GM19455 (cell line): Measurements from ENCODE around the gene SNIP1.
A peak's percentile ranks its signal among the peaks of the same experiment; 100 is the strongest.
"Not testable (repeated sequence)": the region's sequence is repeated elsewhere in the genome, so short reads cannot be mapped to it uniquely, and the experiment has no call there.

Experiments used
- ATAC-seq: cut with Tn5 transposase; IDR thresholded peaks from one replicate; pipeline ENCODE4 v1.9.1; 2021; ENCODE audit not compliant: unreplicated experiment

SNIP1 gene, protein sequence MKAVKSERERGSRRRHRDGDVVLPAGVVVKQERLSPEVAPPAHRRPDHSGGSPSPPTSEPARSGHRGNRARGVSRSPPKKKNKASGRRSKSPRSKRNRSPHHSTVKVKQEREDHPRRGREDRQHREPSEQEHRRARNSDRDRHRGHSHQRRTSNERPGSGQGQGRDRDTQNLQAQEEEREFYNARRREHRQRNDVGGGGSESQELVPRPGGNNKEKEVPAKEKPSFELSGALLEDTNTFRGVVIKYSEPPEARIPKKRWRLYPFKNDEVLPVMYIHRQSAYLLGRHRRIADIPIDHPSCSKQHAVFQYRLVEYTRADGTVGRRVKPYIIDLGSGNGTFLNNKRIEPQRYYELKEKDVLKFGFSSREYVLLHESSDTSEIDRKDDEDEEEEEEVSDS

DNA sequence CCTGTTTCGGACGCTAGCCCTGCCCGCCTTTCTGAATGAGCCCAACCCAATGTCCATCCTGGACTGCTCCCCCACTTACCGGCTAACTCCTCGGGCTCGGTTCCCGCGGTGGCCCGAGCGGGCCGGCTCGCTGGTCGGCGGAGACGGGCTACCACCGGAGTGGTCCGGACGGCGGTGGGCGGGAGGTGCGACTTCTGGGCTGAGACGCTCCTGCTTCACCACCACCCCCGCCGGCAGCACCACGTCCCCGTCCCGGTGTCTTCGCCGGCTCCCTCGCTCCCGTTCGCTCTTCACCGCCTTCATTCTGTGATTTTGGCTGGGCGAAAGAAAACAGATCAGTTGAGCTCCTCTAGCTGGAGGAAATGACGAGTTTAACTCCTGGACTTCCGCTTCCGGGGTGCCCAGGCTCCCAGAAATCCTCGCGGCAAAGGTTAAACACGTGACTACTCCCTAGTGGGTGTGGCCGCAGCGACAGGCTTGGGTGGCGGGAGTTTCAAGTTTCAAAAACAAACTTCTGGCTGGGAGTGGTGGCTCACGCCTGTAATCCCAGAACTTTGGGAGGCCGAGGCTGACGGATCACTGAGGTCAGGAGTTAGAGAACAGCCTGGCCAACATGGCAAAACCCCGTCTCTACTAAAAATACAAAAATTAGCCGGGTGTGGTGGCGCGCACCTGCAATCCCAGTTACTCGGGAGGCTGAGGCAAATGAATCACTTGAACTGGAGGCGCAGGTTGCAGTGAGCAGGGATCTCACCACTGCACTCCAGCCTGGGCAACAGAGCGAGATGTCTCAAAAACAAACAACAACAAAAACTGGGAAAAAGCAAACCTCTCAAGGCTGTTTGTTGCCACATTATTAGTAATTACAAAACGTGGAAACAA lies at the start of gene SNIP1:
Gene SNIP1, minus strand, starts transcription at position 367 of the 882 bp plus-strand sequence. Its CDS starts 64 bp downstream, at position 303.
- peak; percentile 81 for ATAC-seq

DNA sequence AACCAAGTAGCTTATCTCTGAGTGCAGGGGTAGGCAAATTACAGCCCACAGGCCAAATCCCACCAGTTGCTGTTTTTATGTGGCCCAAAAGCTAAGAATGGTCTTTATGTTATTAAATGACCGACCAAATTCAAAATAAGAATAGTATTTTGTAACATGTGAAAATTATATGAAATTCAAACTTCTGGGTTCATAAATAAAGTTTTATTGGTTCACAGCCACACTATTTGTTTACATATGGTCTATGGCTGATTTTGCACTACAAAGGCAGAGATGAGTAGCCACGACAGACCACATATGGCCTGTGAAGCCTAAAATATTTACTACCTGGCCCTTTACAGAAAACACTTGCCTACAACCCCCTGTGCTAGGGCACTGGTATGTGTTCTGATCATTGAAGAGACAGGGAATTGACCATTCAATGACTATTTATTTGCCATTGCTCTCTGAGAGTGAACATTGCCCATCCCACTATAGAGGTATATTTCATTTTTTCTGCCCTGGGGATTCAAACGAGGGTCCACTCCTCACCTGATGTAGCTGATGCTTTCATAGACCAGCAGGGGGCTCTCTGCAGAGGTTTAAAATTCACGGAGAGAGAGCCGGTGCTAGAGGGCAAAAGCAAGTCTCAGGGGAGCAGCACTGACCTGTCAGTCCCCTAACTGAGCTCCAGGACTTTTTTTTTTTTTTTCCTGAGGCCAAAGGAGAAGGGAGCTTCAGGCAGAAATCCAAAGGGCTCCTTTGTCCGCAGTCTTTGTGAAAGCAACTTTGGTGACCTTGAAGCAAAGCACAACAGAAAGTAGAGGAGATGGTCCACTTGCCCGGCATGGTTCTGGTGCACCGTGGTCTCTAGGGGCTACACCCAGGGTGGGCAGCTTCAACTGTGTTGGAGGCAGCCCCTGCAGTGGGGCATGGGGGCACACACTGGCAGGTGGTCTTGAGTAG lies 48.9 kb upstream of the SNIP1 start:
- ATAC-seq = no peak

DNA sequence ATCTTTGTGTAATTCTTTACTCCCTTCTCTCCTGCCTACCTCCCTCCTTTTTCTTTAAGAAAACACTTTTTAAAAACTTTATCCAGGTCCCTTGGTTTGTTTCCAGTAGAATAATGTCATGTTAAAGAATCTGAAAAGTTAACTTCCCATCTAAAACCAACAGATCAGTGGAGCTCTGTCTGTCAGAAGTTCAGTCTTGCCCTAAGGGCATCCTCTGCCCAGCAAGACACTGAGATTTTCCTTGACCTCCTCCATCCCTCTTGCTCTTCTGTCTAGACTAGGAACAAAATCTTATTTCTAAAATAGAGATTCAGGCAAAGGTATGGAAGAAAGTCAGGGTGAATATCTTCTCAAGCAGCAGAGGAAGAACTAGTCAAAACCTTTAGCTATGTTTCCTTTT lies 47.3 kb upstream of the SNIP1 start:
- ATAC-seq = no peak

DNA sequence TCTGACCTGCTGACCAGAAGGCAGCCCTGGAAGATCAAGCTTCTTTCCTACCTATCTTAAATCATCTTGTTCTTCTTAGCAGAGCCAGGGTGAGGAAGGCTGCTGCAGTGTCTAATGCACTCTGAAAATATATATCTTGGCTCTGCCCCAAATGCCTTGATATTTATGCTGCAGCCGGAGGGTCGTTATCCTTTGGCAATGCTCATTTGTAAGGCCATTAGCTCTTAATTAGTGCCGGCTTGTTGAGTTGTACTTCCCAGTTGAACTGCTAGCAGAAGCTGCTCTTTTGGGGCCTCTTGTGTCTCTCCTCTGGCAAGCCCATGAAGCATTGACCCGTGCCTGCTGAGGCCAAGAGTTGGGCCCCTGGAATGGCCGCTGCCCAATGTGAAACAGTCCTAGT lies 45.8 kb upstream of the SNIP1 start:
- ATAC-seq = no peak

DNA sequence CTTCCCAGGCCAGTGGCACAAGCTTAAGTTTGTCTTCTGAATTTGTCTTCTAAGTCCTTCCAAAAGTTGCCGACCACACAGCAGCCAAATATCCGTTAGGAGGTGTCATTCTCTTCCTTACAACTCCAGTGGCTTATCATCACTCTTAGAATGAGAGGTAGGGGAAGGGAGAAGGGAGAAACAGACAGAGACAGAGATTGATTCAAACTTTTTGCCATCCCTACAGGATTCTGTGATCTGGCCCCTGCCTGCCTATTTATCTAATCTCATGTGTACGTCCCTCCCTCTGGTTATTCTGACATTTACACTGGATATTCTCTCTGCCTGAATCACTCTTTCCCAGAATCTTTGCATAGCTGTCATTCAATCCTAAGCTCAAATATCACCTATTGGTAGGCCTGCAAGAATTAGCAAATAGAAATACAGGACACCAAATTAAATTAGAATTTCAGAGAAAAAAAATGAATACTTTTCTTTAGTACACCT lies 42.1 kb upstream of the SNIP1 start:
- ATAC-seq = peak; percentile 20

DNA sequence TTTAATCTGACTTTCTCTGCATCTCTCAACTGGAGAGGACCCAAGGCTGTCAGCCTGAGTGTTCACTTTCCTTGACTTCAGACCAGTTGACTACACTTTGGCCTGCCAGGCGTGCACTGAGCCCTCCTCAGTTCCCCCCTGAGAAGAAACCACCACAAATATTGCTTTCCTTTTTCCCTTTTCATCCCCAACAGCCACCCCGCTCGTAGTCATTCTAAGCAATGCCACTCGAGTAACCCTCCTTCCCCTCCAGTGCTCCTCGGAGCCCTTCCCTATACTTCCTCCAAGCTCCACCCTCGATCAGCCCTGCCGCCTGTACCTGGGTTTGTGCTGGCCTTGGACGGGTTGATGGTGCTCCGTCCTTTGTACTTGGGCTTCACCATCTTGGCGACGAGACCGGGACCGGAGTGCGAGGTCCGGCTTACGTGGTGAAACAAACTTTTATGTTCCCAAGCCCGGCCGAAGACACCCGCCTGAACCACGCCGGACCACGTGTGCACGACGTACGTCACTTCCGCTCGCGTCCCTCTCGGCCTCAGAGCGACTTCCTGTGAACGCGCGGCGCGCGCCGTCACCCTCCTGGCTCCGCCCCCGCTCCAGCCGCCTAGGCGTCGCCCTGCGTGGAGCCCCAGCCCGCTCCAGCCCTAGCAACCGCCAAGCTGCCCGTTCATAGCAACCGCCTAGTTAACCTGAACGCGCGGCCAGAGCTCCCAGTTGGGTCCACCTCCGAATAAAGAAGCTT lies 41.5 kb upstream of the SNIP1 start, which contains the start of gene GNL2:
Gene GNL2, minus strand, starts transcription at position 498 of the 742 bp plus-strand sequence. Its CDS starts 115 bp downstream, at position 383.
- ATAC-seq = peak; percentile 92

DNA sequence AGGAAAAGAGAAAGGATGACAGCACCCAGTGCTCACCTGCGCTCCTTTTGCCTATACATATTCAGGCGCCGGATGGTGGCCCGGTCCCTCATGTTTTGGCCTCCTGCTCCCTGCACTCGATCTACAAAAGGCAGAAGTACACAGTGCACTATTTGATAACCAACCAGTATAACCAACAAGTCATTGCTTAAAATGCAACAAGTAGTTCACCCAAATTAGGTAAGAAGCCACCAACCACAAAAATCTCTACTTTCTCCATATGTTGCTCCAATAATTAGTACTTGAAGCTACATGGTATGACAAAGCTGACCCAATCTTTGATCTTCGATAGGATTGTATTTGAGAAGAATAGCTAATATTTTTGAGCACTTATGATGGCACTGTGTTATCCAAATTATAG lies 39.6 kb upstream of the SNIP1 start:
- no peak for ATAC-seq

DNA sequence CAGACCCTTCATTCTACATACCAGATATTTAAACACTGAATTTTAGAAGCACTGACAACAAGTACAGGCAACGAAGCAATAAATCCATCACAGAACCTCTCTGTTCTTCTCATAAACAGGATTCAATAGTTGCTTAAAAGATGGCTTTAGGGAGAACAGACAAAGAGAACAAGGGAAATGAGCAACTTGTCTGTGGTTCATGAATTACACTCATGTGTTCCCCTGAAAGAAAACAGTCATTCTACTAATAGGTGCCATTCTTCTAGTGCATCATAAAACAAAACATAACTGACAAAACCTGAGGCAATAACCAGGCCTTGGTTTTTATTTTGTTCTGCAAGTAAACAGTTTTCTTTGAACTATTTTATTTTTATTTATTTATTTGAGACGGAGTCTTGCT lies 34.8 kb upstream of the SNIP1 start:
- ATAC-seq = no peak

DNA sequence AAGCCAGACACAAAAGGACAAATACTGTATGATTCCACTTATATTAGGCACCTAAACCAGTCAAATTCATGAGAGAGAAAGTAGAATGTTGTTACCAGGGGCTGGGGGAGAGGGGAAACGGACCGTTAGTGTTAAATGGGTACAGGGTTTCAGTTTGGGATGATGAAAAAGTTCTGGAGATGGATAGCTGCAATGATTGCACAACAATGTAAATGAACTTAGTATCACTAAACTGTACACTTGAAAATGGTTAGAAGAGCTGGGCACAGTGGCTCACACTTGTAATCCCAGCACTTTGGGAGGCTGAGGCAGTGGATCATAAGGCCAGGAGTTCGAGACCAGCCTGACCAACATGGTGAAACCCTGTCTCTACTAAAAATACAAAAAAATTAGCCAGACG lies 30.5 kb upstream of the SNIP1 start:
- not testable (repeated sequence) for ATAC-seq

DNA sequence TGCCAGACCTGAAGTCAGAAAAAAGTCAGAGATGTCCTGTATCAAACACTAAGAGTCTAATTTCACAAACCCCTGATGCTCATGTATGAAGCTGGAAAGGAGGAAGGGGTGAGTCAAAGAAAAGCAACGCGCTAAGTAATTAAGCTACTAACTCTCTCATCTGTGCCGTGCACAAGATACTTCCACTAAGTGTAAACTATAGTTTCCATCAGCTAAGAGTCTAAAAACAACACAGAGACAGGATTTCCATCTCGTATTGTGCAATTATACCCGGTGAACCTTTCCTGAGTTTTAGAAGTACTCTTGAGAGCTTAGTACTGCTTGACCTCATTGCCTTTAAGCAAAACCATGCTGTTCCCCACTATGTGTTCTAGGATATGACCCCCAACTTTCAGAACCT lies 21.6 kb upstream of the SNIP1 start:
- no peak for ATAC-seq

DNA sequence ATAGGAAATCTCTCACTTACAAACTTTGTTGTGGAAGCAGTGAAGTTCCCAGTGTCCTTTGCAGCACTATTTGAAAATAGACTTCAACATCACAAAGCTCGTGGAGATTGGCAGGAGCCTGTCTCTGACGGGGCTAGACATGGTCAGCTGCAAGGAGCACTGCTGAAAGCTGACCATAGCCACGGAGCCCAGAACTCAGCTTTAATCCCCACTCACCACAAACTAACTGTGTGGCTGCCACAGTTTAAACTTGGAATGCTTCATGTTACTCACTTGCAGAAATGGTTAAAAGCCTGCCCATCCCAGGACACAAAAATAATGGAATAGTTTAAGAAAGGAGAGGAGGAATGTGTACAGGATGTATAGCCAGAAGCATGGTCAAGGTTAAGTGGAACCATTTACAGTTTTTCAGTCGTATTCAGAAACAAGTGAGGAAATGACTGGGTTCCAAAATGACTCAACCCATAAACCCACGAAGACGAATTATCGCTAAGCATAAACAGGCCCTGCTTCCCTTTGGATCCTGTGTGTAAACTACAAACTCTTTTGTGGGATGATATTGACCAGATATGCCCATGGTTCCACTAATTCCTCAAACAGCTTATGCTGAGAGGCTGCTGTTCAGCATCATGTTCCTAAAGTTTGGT lies 20.9 kb upstream of the SNIP1 start:
- ATAC-seq = no peak

DNA sequence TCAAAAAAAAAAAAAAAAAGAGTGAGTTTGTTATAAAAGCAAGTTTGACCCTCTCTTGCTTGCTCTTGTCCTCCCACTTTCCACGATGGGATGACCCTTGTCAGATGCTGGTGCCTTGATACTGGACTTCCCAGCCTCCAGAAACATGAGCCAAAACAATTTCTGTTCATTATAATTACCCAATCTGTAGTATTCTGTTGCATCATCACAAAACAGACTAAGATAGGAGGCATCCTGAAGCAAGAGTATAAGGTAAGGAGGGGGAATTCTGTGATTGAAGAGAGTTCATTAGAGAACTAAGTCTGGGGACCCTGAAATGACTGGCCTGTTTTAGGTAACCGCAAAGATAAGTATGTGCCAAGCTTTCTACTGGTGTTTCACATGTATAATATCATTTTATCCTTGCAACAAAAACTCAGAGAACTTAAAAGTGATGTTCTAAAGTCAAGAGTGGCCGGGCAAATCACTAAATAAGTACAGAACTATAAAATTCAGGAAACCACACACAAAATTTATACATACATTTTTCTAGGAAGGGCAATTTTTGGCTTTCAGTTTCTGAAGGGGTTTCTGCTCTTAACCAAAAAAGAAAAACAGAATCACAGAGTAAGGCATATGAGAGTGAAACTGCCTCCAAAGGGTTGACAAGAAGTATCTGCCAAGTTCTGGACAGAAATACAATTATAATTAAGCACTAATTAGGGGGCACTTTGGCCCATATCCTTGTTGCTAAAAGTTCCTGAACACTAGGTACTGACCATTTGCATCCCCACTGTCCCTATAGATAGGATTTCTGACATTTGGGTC lies 16.6 kb upstream of the SNIP1 start:
- no peak for ATAC-seq

DNA sequence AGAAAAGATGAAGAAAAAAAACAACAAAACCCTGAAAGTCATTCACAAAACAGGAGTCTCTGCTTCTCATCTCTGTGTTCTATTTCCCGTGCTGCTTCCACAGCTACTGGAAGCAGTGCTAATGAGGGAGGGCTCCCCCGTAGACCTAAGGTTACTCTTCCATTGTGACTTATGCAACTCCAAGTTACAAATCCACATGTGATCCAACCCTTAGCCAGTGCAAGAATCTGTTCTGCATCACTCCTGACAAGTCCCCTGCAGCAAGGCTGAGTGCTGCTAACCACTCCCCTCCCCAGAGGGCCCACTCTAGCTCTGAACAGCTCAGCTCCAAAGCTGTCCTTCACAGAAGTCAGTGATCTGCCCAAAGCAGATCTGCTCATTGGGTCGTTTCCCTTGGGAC lies 12.9 kb upstream of the SNIP1 start:
- ATAC-seq = no peak

DNA sequence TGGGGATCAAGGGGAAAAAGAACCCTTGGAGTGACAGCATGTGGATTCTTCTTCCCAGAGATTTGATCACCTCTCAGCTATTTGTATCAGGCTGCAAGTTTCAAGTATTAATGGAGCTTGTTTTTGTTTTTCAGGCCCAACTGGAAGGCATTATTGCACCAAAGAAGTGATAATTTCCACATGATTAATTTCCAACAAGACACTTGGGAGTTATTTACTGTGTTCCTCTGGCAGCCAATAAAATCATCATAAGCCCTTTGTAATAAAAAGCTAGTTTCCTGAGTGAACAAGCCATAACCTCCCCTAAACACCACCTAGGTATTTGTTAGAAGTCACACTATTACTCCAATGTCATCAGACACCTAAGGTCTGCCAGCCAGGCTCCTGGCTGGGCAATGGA lies 10.8 kb upstream of the SNIP1 start:
- ATAC-seq = no peak

DNA sequence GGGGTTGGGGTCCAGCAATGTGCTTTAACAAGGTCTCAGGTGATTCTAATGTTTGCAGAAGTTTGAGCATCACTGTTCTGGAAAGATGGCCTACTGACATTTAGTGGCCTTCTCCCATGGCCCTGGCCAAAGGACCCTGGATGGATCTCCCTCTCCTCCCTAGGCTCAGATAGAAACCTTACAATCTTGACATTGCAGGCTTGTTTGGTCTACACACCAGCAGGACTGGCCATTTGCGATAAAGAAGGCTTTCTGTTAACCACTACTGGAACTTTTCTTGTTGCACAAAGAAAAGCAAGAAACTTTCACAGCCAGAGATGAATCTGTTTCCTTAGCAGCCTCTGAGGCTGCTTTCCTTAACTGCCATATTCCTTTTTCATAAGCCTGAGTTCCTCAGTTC lies 8.9 kb upstream of the SNIP1 start:
- ATAC-seq = no peak

DNA sequence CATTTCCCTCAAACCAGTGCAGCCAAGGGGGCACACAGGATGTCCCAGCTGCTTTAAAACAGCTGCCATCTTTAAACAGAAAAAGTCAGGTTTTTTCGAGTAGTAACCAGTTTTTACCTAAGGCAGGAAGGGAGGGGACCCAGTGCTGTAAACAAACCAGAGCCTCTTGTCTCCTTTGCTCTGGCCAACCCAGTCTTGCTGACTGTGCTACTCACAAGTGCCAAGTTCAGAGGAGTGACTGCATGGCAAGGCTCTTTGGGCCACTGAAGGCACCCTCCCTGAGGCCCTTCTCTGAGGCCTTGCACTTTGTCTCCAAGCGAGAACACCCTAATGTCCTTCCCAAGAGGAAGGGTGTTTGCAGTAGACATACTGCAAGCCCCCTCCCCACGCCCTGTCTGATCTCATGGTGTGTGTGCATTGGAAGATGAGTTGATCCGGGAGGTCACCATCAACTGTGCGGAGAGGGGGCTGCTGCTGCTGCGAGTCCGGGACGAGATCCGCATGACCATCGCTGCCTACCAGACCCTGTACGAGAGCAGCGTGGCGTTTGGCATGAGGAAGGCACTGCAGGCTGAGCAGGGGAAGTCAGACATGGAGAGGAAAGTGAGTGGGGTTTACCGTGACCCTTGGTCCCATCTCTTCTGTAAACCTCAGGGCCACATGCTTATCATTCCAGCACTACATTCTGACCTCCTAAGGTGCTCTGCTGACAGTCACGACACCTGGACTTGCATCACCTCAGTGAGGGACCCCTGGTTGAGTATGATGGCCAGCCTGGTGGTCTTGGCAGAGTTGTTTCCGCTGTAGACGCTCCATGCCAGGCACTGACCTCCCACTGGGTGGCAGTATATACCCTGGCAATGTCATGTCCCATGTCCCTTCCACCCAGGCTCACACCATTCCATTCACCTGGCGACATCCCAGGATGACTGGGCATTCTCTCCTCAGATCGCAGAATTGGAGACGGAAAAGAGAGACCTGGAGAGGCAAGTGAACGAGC lies 7.3 kb upstream of the SNIP1 start:
- ATAC-seq = no peak

DNA sequence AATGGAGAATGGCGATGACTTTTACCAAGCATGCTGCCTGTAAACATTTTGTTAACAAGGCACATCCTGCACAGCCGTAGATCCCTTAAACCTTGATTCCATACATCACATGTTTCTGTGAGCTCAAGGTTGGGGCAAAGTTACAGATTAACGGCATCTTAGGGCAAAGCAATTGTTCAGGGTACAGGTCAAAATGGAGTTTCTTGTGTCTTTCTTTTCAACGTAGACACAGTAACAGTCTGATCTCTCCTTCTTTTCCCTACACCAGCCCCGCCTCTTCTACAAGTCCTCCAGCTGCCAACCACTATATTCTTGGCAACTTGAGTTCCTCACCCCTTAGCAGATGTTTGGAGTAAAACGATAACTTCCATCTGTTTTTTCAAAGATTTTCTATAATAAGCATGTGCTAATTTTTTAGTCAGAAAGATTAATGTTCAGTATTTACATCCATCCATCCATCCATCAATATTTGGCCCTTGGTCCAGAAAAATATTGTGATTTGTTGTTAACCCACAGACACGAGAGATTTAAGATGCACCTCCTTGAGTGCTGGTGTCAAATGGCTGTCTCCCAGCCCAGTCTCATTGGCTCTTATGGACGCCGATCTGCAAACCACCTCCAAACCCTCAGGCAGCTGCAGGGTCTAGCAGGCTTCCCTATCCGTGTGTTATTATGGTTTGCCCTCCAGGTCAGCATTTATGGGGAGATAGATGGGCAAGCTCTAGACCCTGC lies 6.5 kb upstream of the SNIP1 start:
- no peak for ATAC-seq
